ENCODE data around the gene GPC6.

Gene GPC6

GRCh38 chr13:93794197-93794885 is 567.7 kb downstream of the GPC6 start:
- DNase-seq: no peak

GRCh38 chr13:93797463-93797862 is 570.9 kb downstream of the GPC6 start:
- DNase-seq: no peak

GRCh38 chr13:93800342-93800741 is 573.7 kb downstream of the GPC6 start:
- no peak for DNase-seq

- DNase-seq: no peak
Measured at GRCh38 chr13:93805736-93806135, 579.1 kb downstream of the GPC6 start.

- DNase-seq: no peak
Measured at GRCh38 chr13:93806861-93807260, 580.3 kb downstream of the GPC6 start.

- DNase-seq: no peak
Measured at GRCh38 chr13:93810264-93810663, 583.7 kb downstream of the GPC6 start.

- no peak for DNase-seq
Measured at GRCh38 chr13:93811071-93811737, 584.6 kb downstream of the GPC6 start.

GRCh38 chr13:93811738-93812112 is 585.1 kb downstream of the GPC6 start:
- DNase-seq: no peak

GRCh38 chr13:93814658-93815057 is 588.1 kb downstream of the GPC6 start:
- no peak for DNase-seq

GRCh38 chr13:93818345-93818744 is 591.7 kb downstream of the GPC6 start:
- no peak for DNase-seq

- no peak for DNase-seq
Measured at GRCh38 chr13:93819331-93819890, 592.8 kb downstream of the GPC6 start.

- no peak for DNase-seq
Measured at GRCh38 chr13:93824286-93824685, 597.7 kb downstream of the GPC6 start.

- DNase-seq: no peak
Measured at GRCh38 chr13:93834051-93834450, 607.4 kb downstream of the GPC6 start.

- DNase-seq: no peak
Measured at GRCh38 chr13:93843082-93843481, 616.5 kb downstream of the GPC6 start.

- DNase-seq: no peak
Measured at GRCh38 chr13:93847162-93847561, 620.6 kb downstream of the GPC6 start.

- DNase-seq: no peak
Measured at GRCh38 chr13:93848247-93848646, 621.6 kb downstream of the GPC6 start.

- no peak for DNase-seq
Measured at GRCh38 chr13:93851236-93851635, 624.6 kb downstream of the GPC6 start.

GRCh38 chr13:93853912-93854311 is 627.3 kb downstream of the GPC6 start:
- DNase-seq: no peak

- no peak for DNase-seq
Measured at GRCh38 chr13:93857126-93857525, 630.5 kb downstream of the GPC6 start.

- DNase-seq: peak in 1 of 3 donors; percentile 0
Measured at GRCh38 chr13:93859716-93860115, 633.1 kb downstream of the GPC6 start.

- DNase-seq: no peak
Measured at GRCh38 chr13:93861818-93862217, 635.2 kb downstream of the GPC6 start.

- no peak for DNase-seq
Measured at GRCh38 chr13:93862259-93862658, 635.7 kb downstream of the GPC6 start.

- DNase-seq: no peak
Measured at GRCh38 chr13:93865235-93865634, 638.6 kb downstream of the GPC6 start.

- no peak for DNase-seq
Measured at GRCh38 chr13:93867481-93867880, 640.9 kb downstream of the GPC6 start.

GRCh38 chr13:93872376-93872775 is 645.8 kb downstream of the GPC6 start:
- DNase-seq: no peak
